Activated CD8-positive, alpha-beta memory T cell treated with anti-CD3 and anti-CD28 coated beads for 24 hours (primary cell): ENCODE data around the gene TCEA2.
A peak's percentile ranks its signal among the peaks of the same experiment; 100 is the strongest.

Experiments
- DNase-seq: peaks from one replicate; pipeline ENCODE4 v3.0.0-alpha.2; 2020

Gene TCEA2

DNA sequence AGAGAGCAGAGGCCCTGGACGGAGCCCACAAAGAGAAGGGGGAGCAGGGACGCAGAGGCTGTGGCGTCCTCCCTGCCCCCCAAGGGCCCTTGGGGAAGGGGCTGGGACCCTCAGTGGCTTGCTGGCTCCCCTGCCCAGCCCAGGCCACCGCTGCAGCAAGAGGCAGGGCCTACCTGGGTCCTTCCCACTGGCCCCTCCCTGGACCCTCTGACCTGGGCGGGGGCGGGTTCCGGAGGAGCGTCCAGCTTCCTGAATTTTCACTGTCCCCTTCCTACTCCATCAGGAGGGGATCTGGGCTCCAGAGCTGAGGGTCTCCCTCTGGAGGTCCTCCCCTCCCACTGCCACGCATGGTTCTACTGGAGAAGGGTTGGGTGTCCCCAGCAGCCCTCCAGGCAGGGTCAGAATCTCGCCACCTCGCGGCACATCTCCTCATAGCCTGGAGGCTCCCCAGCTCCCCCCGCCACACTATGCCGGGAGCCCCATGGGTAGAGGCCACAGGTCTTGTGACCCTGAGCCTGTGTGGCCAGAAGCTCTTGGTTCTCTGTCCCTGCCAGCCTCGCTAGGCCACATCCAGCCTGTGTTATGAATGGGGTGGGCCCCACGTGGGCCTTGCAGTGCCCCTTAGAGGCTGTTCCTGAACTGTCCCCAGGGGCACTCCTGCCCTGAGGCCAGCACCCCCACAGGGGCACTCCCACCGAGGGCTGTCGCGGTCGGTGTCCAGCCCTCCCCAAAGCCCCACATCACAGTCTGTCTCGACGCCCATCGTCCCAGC is 12.6 kb upstream of the TCEA2 start:
- no peak for DNase-seq

DNA sequence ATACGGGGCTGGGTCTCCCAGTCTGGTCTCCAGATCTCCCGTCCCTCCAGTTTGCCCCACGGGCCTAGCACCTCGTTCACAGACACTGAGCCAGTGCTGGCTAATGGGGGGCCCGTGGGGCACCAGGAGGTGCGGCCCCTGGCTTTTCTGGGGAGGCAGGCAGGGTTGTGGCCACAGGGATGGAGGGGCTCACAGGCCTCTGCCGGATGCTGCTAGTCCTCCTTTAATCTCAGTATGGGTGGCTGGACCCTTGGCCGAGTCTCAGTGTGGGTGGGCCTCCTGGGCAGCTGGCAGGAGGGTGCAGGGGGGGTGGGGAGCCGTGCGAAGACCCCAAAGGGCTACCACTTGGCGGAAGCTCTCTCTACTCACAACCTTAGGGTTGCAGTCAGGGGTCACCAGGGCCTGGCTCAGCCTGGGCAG is 12.0 kb upstream of the TCEA2 start:
- no peak for DNase-seq

DNA sequence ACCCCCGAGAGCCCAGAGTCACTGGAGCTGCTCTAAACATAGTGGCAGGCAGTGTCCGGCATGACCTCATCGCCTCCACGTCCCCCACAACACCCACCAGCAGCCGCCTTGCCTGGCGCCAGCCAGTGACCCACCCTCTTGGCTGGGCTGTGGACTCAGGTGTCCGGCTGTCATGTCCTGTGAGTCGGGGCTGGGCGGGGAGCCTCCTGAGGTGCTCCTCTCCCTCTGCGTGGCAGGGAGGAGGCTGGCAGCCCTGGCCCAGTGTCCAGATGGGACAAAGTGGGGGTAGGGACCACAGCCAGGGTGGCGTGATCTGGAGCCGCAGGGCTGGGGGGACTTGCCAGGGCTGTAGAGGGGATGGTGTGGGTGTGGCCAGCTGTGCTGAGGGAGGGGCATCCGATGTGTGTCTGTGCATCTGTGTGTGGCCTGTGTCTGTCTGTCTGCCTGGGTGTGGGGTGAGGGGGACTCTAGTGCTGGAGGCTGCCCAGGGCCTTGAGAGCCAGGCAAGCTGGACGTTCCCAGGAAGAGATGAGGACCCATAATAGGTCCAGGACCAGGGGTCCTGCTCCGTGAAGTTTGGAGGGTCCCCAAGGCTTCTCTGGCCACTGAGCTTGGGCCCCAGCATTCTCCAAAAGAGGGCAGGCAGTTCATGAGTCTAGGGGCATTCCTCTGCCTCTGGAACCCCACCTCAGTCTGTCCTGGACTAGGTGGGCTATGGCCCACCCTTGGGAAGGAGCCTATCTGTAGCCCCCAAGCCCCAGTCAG is 11.3 kb upstream of the TCEA2 start:
- no peak for DNase-seq

DNA sequence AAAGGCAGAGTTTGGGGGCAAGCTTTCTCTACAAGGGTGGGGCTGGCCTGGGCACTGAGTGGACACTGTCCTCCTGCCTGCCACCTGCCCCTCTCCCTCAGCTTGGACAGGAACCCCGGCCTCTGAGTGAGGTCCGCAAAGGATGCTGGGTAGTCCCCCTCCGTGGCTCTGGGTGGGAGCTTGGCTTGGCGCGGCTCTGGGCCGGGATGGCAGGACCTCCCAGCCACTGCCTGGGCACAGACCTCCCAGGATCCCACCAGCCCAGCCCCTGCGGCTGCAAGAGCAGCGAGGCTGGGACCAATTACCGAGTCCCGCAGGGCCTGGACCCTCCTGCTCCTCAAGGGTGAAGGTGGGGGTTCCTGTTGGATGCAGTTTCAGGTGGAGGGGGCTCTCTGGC is 10.7 kb upstream of the TCEA2 start:
- DNase-seq: no peak

DNA sequence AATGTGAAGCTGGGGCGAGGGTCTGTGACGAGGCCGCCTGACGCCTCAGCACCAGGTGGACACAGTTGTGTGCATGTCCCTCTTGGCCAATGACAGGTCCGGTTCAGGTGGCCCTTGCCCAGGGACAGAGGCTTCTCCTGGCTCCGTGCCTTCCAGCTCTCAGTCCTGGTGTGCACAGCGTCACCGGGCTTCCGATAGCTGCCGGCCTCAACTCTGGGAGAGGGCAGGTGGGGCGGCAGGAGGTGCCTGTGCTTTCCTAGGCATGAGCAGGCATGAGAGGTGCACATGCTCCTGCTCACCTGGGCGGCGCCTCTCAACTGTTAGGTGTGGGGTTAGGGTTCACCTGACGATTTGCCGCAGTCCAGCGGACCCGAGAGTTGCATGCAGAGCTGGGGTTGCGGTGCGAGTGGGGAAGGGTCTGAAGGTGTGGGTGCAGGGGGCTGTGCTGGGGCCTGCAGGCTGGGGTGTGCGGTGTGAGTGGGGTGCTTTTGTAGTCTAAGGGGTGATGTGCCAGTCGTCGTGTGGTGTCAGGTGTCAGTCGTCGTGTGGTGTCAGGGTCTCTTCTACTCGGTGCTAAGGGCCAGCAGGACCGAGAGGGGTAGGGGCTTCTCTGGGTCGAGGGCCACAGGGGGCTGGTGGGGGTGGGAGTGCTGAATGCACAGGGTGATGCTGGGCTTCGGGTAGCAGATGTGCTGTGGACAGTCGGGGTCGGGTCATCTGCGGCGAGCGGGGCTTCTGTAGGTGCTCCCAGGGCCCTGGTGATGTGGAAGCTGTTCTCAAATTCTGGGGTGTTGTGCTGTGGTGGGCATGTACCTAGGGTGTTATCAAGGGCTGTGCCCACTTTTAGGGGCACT is 9.8 kb upstream of the TCEA2 start:
- no peak for DNase-seq

DNA sequence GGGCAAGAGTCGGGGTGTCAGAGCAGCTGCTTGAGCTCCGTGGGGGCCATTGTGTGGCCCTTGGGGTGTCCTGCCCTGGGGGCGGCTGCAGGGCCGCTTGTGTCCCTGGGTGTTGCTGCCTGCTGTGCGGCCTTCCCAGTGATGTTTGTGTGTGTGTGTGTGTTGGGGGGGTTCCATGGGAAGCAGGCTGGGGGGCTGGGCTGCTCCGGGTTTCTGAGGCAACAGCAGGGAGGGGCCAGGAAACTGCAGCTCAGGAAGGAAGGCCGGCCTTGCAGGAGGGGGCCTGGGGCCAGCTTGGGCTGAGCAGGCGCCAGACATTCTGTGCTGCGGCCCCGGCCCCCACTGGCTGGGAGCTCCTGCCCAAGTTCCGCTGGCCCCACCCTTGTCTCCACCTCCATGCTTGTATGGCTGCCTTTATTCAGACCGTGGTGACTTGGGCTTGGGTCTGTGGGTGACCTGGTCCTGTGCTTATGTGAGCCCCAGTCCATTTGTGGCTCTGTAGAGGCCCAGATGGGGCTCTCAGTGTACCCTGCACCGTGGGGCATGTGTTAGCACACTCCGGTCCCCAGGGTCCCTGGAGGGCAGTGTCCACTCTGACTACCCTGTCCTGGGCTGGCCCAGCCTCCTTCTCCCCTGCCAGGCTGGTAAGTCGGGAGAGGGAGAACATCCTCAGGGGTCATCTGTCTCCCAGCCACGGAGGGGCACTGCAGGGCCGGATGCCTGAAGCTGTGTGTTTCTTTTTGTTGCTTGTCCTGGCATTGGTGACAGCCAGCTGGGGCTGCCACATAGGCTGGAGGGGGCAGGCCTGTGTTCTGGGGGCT is 8.9 kb upstream of the TCEA2 start:
- DNase-seq: no peak

DNA sequence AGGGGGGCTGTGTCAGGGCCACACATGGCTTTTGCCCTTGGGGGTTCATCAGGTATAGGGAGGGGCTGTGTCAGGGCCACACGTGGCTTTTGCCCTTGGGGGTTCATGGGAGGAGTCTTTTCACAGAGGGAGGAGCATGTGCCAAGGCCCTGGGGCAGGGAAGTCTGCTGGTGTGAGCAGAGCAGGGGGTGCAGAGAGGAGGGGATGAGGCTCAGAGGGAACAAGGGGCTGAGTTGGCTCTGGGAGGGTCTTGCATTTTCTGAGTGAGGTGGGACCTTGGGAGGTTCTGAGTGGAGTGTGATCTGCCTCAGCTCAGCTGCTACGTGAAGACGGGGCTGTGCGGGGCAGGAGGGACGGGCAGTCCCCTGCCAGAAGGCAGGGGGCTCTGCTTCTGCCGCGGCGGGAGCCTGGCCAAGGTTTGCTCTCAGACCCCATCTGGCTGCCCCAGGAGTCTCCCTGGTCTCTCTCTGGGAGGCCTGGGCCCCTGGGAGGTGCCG is 7.6 kb upstream of the TCEA2 start:
- no peak for DNase-seq

DNA sequence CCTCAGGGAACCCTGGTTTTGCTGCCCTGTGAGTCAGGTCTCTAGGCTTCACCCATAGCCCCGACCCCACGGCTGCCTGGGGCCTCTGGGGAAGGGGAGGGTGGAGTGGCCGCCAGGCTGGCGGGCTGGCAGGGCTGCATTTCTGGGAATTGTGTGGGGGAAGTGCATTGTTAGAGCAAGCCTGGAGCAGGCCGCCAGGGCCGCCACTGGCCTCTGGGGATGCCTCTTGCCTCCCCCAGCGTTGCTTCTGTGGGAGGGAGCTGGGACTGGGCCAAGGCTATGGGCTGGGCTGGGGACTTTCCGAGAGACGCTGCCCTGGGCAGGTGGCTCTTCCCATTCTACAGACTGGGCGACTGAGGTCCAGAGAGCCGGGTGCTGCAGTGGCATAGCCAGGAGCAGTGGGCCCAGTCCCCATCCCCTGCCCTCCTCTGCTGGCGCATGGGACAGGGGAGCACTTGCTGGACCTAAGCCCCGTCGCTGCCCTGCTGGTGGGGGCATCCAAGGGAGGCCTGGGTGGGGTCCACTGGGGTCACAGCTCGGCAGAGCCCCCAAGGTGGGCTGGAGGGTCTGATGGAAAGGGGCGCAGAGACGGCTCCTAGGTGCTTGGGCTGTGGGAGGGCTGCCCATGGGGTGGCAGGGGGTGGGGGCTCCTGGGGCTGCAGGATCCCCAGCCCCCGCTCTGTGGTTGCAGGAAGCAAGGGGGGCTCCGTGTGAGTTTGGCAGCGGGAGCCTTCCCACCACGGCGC is 6.9 kb upstream of the TCEA2 start:
- DNase-seq: no peak

DNA sequence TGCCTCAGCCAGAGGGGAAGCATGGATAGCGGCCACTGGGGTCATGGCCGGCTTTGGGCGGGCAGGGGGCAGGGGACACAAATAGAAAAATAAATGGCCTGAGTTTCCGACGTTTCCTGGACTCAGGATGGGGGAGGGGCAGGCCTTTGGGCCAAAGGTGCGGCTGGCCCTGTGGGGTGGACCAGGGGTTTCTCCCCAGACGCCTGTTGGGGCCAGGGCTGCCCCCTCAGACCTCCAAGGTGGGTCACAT is 6.4 kb upstream of the TCEA2 start:
- no peak for DNase-seq

DNA sequence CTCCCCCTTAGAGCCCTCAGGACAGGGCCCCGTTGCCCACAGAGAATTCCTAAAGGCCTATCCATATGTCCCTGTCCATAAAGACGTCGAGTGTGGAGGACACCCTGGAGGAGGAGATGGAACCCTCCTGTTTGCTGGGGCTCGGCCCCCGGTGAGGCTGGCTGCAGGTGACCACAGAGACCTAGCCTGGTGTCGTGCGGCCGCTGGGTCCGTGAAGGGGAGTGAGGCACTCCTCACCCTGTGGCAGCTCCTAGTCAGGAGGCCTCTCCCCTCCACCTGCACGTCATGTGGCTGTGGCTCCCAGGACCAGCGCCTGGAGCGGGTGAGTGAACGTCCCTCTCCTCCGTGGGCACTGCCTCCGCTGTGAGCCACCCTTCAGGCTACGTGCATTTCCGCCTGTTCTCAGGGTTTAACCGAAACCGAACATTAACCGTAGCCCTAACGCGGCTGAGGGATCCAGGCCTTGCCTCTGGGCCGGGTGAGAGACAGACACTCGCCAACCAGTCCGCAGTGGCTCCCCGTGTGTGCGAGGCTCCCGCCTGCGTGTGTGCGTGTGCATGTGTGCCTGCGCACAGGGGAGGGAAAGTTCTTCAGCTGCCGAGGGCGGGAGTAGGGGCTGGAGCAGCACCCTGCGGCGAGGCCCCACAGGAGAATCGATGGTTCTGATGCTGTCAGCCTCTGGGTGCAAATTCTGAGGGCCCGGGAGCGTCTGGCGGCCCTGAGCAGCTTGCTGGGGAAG is 5.9 kb upstream of the TCEA2 start:
- no peak for DNase-seq

DNA sequence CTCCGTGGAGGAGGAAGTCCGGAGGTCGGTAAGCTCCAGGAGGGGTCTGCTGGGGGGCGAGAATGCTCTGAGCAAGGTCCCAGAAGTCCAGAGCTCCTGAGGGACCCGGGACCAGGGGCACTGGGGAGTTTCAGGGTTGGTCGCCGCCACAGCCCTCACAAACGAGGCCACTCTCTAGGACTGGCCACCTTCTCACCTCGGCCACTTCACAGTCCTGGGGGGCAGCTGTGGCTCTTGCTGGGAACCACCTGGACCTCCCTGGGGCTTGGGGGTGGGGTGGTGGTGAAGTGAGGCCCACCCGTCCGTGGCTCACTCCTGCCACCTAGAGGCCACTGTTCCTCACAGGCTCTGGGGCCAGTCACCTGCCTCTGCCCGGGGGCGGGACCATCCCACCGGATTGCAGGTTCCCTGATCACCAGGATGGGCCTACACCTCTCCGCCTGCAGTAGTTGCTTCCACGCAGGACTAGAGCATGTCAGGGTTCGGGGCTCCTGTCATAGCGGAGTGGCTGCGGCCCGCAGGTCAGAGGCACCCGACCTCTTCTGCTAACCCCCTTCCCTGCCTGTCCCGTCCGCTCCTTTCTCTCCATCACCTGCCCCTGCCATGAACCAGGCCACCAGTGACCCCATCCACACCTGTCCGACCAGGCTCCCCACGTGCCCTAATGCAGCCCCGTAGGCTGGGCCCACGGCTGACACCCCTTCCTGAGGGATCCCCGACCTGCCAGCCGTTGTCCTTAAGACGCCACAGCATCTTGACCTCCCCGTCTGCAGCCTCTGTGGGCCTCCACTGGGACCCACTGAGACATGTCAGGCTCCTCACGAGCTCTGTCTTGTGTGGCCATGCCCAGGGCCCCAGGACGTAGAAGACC is 5.1 kb upstream of the TCEA2 start:
- peak; percentile 94 for DNase-seq

DNA sequence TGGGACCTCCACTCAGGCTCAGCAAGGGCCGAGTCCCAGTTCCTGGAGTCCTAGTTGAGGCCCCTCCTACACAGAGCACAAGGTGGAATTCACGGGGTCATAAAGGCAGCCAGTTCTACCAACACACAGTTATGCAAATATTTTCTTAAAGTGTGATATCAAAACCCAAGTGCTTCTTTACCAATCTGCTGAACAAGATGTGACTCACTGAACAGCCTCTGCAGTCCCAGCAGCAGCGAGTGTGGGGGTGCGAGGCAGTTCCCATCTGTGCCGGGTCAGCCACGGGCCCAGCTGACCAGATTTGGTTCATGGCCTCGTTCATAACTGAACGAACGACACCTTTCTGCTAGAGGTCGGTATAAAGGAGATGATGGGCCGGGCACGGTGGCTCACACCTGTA is 4.5 kb upstream of the TCEA2 start:
- DNase-seq: no peak

DNA sequence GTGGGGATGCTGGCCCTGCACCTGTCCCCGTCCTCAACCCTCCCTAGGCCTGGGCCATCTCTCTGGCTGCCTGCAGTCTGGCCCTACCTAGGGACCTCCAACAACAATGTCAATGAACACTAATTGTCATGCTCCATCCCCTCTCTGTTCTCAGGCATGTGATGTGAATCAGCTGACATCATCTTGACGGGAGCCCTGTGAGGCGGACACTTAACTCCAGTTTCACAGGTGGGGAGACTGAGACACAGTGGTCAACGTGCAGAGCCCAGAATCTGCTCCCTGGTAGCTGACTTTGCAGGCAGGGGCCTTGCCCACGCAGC is 762 bp upstream of the TCEA2 start:
- DNase-seq: no peak

DNA sequence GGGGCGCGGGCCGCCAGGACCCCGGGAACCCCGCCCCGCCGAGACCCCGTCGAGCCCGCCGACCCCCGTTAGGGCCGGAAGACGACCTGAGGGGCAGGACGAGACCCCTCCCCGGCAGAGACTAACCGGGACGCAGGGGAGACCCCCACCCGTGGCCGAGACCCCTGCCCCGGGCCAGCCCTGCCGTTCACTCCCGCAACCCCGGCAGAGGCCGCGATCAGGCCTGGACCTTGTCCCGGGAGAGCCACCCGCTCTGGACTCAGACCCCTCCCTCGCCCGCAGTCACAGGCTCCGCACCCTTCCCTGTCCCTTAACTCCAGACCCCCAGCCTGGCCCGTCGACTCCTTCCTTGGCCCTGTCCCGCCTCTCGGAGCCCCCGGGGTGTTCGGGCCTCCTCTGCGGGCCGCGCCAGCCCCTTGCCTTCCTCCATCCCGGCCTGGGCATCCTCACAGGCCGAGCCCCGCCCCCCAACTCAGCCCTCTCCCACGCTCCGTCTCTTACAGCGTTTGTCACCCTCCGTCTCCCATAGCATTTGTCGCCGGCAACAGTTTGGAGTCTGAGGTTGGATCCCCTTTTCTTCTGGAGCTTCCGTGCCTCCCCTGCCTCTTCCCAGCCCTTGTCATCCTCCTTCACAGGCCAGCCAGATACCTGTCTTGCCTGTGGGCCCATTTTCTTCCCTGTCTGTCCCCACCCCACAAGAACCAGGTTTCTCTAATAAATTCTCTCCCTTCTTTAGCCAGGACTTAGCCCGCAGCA is 569 bp downstream of the TCEA2 start:
- peak; percentile 75 for DNase-seq

DNA sequence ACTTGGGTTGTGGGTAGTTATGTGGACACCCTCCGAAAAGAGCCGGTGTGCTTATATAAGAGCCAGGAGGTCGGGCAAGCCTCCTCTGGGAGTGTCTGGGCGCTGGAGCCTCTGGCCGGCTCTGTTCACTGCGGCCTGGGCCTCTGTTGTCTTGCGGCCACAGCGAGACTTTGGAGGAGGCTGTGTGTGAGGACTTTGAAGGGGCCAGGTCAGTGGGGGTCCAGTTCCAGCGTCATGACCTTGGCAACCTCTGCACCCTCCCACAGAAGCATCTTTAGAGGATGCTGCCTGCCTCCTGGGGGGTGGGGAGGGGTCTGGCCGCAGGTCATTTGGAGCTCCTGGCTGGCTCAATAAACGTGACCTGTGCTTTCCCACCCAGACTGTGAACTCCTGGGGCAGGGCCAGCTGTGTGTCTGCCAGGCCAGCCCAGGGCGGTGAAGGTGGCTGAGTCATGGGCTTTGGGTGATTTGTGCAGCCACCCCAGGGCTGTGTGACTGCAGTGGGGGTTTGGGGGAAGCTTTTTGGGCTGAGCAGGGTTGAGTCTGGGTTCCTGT is 1.2 kb downstream of the TCEA2 start:
- DNase-seq: no peak

DNA sequence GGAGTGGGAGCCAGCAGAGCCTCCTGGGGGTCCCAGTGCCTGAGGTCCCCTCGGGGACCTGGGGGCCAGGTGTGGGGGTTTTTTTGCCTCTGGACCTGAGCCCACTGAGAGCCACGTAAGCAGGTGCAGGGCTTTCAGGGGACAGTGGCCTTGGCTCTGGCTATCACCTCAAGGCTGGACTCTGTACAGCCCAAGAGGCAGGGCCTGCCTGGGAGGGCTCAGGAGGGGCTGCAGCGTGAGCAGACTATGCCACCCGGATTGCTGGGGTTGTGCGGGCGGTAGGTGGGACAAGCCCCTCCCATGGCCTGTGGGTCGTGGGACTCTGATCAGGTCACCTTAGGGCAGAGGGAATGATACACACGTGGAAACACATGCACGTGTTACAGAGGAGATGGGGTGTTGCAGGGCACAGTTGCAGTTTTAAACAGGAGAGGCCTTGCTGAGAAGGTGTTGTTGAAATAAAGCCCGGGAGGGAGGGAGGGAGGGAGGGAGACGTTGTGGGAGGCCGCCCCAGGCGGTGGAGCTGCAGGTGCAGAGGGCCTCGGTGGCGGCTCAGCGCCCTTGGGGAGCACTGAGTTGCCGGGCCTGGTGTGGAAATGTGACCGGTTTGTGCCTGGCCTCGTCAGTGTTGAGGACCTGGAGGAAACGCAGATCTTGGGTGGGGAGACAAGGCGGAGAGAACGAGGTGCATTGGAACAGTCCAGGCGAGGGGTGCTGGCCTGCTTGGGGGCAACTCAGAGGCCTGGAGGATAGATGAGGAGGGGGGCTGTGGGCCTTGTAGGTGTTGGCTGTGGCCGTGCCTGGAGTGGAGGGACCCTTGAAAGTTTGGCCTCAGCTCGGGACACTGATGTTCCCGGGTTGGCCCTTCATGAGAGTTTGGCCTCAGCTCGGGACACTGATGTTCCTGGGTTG is 2.3 kb downstream of the TCEA2 start:
- DNase-seq: no peak

DNA sequence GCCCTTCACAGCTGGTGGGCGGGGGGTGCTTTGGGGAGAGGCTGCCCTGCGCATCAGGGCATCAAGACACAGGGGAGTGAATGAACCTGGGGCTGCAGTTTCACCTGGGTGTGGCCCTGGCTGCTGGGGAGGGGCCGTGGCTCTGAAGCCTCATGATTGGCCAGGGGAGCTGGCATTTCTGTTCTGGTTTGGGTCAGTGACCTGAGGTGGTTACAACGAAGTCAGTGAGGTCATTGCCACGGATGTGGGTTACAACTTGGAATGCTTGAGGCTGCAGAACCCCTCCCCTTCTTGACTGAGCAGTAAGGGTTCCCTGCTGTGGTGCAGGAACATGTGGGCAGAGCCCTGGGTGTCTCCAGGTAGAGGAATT is 3.0 kb downstream of the TCEA2 start:
- DNase-seq: no peak

DNA sequence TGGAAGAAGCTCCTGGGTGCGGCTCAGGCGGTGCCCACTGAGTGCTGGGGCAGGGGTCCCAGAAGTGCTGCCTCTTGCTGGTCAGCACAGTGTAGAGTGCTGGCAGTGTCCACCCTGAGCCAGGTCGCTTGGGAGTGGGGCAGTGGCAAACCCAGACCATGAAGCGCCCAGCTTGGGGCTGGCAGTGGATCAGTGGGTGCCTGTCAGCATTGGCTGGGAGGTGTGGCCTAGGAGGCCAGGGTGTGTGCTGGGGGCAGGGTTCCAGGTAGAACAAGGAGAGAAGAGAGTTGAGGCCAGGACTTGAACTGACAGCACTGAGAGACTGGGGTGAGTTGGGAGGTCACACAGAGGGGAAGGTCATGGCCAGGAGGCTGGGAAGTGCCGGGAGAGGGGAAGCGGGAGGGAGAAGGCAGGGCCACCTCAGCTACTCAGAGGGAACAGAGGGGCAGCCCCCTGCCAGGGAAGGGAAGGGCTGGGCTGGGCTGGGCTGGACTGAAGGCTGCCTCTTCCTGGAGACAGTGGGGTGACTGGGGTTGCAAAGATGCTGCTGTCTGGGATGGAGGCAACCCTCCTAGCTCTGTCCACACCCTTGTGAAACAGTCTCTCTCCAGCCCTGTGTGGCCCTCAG is 4.1 kb downstream of the TCEA2 start:
- DNase-seq: no peak
